Left ventricle myocardium superior (tissue), 1 donor: Measurements from ENCODE around the gene ARHGAP28. TPM values are rescaled to one million over a fixed set of nuclear protein-coding genes. Genes with fewer than 3 reads are reported as not detected.

Experiments used
- ATAC-seq: fragments of 200-7000 bp; cut with Tn5 transposase; one replicate; pipeline ENCODE4 v1.9.1; 2020; ENCODE audit warnings: mild to moderate bottlenecking, moderate library complexity
- DNase-seq: peaks from one replicate; pipeline ENCODE4 v3.0.0-alpha.2; 2020
- intact Hi-C: fragments of 100-400 bp; cut with micrococcal nuclease; formaldehyde crosslinking; loops from one replicate; pipeline ENCODE4 v1.11.0; 2022
- total RNA-seq: library from RNA; stranded (reverse); fragmentation: NEBNext Ultra II Directional; extraction: Animal tissue kit (Norgen Biotek cat#: 25700); gene quantifications from one replicate; pipeline ENCODE4 v1.2.1, GENCODE V29; 2021
- donor health status: DM: no; HTN: yes; CAD: no; lungs with severe emphysema.

ARHGAP28 gene
- total RNA-seq, 1 donor from 2014 or later: 1.4 TPM

DNA sequence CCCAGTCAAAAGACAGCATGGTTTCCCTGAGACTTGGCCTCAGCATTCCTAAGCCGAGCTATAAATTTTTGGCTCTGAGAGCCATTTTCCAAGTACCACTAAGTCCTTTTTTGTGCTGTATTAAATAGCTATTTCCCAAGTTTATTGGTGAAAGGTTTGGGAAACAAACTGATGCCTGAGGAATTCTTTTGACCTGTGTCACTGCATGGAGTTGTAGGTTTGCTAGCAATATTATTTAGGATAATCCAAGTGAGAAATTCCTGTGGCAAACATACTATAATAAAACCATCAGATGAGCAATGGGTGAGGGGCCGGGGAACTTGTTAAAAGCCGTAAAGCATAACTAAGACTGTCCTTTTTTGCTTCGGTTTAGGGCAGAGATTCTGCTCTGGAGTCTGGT lies 28.4 kb downstream of the ARHGAP28 start:
- ATAC-seq: no peak
- DNase-seq: no peak
- intact Hi-C loops: no loop called here

DNA sequence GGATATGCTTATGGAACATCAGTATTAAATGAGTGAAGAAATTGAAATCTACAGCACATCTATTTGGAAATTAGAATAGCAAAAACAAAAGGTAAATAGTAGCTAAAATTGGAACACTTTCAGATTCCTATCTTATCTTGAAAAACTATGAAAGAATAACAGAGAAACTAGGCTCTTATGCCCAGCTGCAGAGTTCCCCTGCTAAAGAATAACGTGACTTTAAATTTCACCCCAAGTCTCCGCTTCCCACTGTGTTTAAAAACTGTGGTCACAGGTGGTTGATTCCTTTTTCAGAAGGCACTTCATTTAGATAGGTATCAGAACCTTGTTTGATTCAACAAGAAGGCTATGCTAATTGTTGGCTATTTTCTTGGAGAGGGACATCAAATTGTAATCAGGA lies 30.1 kb downstream of the ARHGAP28 start:
- ATAC-seq (no peak), DNase-seq (no peak)
- intact Hi-C loops: no loop called here

DNA sequence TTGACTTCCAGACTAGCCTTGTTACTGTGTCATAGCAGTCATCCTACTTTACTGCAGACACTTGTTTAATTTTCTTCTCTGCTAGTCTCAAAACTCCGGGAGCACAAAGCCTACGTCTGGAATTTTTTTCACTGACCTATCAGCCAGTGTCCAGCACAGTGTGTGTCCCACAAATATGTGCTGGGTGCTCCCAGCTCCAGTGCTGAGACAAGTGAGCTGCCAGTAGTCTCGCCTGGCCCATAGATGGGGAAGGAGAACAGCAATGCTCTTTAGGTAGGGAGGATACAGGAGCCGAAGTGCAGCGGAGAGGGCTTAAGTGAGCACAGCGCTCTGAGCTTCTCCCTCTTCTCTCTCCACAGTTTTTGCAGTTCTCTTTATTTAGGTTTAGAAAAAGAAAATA lies 34.0 kb downstream of the ARHGAP28 start:
- no peak for ATAC-seq
- no peak for DNase-seq
- intact Hi-C loops: no loop called here

DNA sequence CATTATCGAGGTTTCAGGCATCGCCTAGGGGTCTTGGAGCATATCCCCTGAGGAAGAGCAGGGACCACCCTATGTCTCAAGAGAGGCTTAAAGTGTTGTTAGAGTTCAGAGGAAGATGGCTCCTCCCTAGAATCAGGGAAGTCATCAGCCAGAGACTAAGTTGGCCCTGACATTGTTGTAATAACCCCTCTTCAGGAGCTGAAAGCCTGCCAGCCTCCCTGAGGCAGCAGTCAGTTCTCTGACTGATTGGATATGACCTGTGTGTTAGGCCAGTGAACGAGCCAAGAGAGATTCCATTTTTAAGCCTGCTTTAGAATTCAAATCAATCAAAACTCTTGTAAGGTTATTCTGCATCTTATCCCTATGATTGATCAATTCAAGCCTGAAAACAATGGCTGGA lies 34.9 kb downstream of the ARHGAP28 start:
- ATAC-seq (peak; percentile 52), DNase-seq (no peak)
- intact Hi-C loops: no loop called here

- intact Hi-C loops: no loop called here
- no peak for DNase-seq
Observed at GRCh38 chr18:6773777-6774176, 44.3 kb downstream of the ARHGAP28 start.

GRCh38 chr18:6775237-6775636 lies 45.7 kb downstream of the ARHGAP28 start:
- no peak for ATAC-seq
- intact Hi-C loops: no loop called here

More at GRCh38 chr18:6773777-6774176, 44.3 kb downstream of the ARHGAP28 start:
- no peak for ATAC-seq

DNA sequence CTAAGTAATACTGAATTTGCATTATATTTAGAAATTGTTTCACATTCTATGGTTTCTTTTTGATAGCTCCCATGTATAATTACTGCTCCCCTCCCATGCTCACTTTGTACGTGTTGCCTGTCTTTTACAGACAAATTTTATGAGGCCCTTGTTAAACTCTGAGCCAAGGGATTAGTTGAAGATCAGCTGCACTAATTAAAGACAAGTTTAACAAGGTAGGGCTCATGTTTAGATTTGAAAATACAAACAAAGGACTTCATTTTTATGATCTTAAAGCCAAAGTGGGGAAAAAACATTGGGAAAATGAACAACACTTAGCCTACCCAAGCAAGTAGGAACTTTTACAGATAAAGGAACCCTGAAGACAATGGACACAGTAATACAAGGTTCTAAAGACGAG lies 46.2 kb downstream of the ARHGAP28 start:
- intact Hi-C loops: no loop called here

More at GRCh38 chr18:6775237-6775636, 45.7 kb downstream of the ARHGAP28 start:
- no peak for DNase-seq

DNA sequence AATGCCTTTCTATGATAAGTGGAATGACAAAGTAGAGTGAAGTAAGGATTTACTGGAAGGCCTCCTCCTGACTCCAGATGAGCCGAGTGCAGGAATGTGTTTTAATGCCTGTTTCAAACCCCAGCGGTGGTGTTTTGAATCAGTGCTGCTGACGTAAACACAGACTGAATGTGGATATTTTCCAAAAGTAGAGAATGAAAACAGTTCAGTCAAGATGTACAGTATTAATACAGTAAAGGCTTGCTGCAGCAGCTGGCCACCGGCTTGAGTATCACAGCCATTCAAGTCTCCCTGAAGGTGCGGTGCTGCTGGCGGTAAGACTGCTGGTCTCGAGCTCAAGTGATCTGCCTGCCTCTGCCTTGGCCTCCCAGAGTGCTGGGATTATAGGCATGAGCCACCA lies 46.7 kb downstream of the ARHGAP28 start:
- intact Hi-C loops: no loop called here
- no peak for DNase-seq
- ATAC-seq: peak; percentile 73

More for the DNA sequence above, 46.2 kb downstream of the ARHGAP28 start:
- ATAC-seq (no peak), DNase-seq (no peak)

DNA sequence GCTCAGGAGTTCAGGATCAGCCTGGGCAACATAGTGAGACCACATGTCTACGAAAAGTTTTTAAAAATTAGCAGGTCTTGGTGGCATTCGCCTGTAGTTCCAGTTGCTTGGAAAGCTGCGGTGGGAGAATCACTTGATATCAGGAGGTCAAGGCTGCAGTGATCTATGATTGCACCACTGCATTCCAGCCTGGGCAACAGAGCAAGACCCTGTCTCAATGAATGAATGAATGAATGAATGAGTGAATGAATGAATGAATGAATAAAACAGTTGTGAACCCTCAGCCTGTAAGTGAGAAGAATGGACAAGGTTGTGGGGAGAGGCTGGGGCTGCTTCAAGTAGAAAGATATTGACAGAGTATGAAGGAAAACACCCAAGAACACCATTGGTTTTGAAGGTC lies 48.0 kb downstream of the ARHGAP28 start:
- DNase-seq (no peak), ATAC-seq (no peak)
- intact Hi-C loops: no loop called here

- no peak for ATAC-seq
- DNase-seq: no peak
- intact Hi-C loops: no loop called here
Observed at GRCh38 chr18:6778459-6779247, 49.1 kb downstream of the ARHGAP28 start.

DNA sequence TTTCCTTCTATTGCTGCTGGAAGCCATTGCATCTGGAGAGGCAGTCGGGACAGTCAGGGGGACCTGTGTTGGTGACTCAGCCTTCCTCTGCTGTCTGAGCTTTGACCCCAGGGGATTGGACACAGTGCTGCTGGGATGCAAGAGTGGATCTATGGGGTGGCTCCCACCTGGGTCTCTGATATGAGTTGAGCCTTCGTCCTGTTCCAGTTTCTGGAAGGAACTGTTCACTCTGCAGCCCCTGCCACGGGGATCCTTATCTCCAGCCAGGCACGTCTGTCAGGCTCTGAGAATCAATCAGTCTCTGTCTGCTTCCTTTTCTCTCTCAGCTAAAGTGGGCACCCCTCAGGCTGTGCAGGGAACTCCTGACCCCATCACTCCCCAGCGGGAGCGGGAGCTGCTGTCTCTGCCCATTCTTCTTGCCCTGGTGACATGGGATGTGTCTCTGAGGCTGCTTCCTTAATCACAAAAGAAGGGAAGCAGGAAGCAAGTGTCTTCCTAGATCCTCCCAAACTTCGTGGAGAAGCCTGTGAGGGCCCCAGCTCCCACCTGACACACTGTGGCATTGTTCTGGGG lies 51.7 kb downstream of the ARHGAP28 start:
- DNase-seq (no peak), ATAC-seq (peak; percentile 46)
- intact Hi-C loops: no loop called here

DNA sequence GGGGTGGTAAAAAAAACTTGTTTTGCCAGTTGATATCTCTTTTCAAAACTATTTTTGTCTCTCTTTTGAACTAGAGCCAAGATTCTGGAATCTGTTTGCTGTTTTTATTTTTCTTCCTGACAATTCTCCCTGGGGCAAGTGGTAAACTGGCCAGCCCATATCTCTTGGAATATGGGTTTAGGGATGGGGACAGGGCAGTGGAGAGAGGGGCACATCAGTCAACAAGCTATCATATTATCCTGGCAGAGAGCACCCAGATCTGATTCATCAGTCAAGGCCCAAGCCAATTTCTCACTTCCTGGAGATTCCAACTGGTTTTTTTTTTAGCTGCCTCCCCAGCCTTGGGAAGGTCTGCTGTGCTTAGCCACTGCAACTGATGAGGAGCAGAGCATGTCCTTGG lies 52.3 kb downstream of the ARHGAP28 start:
- intact Hi-C loops: no loop called here
- DNase-seq (no peak), ATAC-seq (peak; percentile 79)

DNA sequence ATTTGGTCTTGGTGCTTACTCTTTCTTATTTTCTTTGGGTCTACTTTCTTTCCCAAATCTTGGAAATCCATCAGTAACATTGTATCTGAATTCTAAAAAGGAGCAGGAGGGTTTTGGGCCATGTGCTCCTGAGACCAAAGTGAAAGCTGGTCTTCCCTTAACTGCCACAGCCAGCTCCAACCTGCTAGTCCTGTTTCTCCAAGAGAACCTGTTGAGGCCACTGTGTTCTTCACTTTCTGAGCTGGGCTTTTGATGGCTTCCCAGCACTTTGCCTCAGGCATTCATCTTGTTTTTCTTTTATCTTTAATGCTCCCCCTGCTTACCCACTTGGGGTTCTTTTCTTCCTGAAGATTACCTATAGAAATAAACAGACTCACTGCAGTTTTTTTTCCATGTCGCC lies 53.3 kb downstream of the ARHGAP28 start:
- DNase-seq: no peak
- ATAC-seq: no peak
- intact Hi-C loops: no loop called here

GRCh38 chr18:6784046-6784445 lies 54.5 kb downstream of the ARHGAP28 start:
- intact Hi-C loops: no loop called here
- DNase-seq: no peak
- no peak for ATAC-seq

- ATAC-seq (no peak), DNase-seq (no peak)
- intact Hi-C loops: no loop called here
Observed at GRCh38 chr18:6785001-6785400, 55.5 kb downstream of the ARHGAP28 start.

DNA sequence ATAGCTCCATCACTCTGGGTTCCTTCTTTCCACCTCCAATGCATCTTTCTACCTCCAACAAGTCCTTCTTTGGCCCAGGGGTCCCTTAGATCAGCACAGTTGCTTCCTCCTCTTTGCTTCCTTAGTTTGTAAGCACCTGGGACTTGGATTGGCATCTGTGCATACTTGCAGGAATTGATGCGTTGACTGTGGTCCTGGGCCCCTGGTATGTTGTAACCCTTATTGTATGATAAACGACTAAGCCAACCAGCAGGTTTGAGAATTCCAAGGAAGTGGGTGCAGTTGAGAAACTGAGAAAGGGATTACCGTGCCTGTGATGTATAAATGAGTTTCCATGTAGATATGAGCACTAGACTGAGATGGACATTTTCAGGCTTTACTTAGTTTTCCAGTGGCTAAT lies 55.9 kb downstream of the ARHGAP28 start:
- DNase-seq (no peak), ATAC-seq (no peak)
- intact Hi-C loops: no loop called here

GRCh38 chr18:6792391-6792790 lies 62.9 kb downstream of the ARHGAP28 start:
- intact Hi-C loops: no loop called here
- DNase-seq: no peak
- no peak for ATAC-seq

GRCh38 chr18:6793455-6793854 lies 63.9 kb downstream of the ARHGAP28 start:
- DNase-seq (no peak), ATAC-seq (no peak)
- intact Hi-C loops: no loop called here

GRCh38 chr18:6793986-6794385 lies 64.5 kb downstream of the ARHGAP28 start:
- intact Hi-C loops: no loop called here
- DNase-seq: no peak

DNA sequence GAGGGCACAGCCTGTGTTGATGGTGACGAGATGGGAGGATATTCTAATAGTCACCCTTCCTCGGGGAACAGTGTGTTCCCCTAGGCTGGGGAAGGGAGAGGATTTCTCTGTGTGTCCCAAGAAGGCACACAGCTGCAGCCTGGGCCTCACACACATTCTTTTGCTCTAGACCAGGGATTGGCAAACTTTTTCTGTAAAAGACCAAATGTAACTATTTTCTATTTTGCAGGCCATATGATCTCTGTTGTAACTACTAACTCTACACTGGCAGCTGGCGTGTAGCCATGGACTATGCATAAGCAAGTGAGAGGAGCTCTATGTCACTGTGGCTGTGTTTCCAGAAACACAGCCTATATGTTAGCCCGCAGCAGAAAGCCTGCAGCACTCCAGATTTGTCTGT lies 65.8 kb downstream of the ARHGAP28 start:
- intact Hi-C loops: no loop called here
- no peak for DNase-seq
- ATAC-seq: no peak

More at GRCh38 chr18:6793986-6794385, 64.5 kb downstream of the ARHGAP28 start:
- no peak for ATAC-seq

- DNase-seq (no peak), ATAC-seq (no peak)
- intact Hi-C loops: no loop called here
Observed at GRCh38 chr18:6796511-6796910, 67.0 kb downstream of the ARHGAP28 start.
